GM18858 (cell line): ENCODE measurements around the gene SPCS3.
A peak's percentile ranks its signal among the peaks of the same experiment; 100 is the strongest.
"Not testable (repeated sequence)": the region's sequence is repeated elsewhere in the genome, so short reads cannot be mapped to it uniquely, and the experiment has no call there.

ENCODE experiments used
- ATAC-seq: cut with Tn5 transposase; IDR thresholded peaks from one replicate; pipeline ENCODE4 v1.9.1; 2021; ENCODE audit not compliant: unreplicated experiment

Gene SPCS3

GRCh38 chr4:176319704-176320339, at the start of gene SPCS3:
TSS of gene SPCS3 (plus strand) at chr4:176319966. CDS start at chr4:176320077, 111 bp downstream.
- peak; percentile 86 for ATAC-seq

- ATAC-seq, result no peak
These were observed 49.1 kb upstream of the SPCS3 start for GRCh38 chr4:176270669-176271068.

GRCh38 chr4:176271749-176272148, 48.0 kb upstream of the SPCS3 start:
- ATAC-seq, result no peak

DNA sequence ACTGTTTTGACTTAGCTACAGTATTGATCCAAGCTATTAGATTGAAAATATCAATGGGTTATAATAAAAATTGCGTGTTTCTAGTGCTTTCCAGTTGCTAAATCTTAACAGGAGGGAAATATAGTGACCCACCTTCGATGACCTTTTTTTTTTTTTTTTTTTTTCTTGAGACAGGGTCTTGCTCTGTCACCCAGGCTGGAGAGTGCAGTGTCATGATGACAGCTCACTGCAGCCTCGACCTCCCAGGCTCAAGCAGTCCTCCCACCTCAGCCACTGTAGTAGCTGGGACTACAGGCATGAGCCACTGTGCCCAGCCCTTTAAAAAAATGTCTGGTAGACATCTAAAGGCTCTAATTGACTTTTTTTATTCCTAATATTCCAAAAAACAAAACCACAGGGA, 47.0 kb upstream of the SPCS3 start:
- ATAC-seq, result no peak

DNA sequence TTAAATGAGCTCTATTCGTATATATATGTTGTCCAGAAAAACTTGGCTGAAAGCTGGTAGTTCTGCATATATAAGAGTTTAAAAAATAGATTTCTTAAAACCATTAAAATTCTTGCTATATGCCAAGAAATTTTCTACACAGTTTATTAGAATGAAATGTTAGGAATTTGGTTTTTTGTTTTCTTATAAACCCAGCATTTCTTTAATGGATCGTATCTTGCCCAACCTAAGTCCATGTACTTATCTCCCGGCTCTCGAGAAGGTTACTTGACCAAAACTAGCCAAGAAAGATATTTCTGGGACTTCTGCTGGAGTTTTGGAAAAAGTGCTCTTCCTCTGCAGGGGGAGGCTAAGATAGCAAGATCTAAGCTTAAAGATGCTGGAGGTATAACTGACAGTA, 46.0 kb upstream of the SPCS3 start:
- no peak for ATAC-seq

DNA sequence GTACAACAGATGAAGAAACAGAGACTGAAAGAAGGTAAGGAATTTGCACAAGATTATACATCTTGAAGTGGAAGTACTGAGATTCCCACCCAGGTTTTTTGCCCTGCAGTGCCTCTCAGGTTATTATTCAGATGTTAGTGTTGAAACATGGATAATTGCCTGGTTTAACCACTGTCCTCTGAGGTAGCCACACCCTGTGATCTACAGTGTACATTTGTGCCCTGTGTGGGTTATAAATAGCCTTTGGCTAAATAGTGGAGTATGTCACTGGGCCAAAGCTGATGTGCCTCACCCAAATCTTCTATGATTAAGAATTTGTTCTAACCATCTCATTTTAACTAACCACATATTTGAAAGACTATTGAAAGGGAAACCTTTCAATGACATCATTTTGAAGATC, 45.3 kb upstream of the SPCS3 start:
- no peak for ATAC-seq

GRCh38 chr4:176276710-176277109, 43.1 kb upstream of the SPCS3 start:
- ATAC-seq, result no peak

DNA sequence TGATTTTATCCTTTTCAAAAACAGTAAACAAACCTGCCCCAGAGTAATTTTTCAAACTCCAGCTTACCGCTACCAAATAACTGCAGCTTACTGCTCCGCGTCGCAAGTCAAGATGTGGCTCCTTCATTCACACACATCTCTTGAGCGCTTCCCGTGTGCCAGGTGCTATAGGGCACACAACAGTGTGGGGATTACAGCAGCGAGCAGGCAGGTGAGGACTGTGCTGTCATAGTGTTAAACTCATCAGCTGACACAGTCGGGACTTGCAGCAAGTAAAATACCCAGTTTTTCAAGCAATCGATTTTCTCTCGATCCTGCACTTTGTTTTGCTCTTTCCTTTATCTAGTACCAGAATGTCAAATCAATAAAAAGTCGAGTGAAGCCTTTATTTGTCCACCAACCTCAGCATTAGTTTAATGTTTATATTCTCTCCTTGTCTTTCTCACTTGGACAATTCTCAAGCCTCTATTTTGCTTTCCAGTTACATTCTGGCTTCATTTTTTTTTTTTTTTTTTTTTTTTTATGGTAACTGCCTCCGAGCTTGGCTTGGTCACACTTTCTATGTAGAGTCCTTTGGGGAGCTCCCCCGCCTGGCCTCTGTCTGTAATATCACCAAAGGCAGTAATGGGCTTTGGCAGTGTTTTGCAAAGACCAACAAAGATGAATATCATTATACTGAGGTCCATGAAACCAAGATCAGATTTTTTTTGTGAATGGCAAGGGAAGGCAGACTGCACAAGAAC, 42.4 kb upstream of the SPCS3 start:
- peak; percentile 85 for ATAC-seq

GRCh38 chr4:176279560-176279959, 40.2 kb upstream of the SPCS3 start:
- not testable (repeated sequence) for ATAC-seq

DNA sequence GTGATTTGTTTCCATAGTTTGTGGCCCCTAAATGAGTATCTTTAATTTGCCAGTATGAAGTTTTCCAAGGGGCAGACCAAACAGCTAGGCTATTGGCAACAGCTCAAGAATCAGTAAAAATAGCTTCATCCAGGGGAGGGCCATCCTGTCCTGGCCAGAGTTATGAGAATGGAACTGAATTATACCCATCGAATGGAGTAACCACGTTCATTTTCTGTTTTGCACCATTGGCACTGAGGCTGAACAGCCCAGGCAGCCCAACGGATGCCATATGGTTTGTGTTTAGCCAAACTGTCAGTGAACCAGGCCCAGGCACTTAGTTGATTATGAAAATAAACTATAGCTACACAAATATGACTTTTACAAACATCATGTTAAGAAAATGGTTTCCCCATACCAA, 33.0 kb upstream of the SPCS3 start:
- ATAC-seq, result no peak

- ATAC-seq, result no peak
These were observed 32.2 kb upstream of the SPCS3 start for GRCh38 chr4:176287546-176287945.

GRCh38 chr4:176288020-176288419, 31.7 kb upstream of the SPCS3 start:
- ATAC-seq, result no peak

DNA sequence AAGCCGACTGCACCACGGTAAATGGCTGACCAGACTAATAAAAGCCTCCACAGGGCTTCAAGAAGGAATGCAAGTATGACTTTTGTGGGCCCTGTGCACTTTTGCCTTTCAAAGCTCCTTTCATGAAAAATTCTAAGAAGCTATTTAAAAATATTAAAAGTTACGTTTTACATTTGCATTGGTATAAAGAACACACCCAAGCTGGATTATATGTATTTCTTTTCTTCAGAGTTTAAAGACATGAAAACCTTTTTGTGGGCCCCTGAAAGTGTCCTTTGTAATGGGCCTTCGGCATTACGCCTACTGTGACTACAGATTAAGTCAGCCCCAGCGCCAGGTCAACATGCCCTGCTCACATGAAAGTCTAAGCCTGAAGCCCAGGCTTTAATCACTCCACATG, 30.2 kb upstream of the SPCS3 start:
- ATAC-seq, result no peak

- ATAC-seq, result no peak
These were observed 29.2 kb upstream of the SPCS3 start for GRCh38 chr4:176290520-176290919.

DNA sequence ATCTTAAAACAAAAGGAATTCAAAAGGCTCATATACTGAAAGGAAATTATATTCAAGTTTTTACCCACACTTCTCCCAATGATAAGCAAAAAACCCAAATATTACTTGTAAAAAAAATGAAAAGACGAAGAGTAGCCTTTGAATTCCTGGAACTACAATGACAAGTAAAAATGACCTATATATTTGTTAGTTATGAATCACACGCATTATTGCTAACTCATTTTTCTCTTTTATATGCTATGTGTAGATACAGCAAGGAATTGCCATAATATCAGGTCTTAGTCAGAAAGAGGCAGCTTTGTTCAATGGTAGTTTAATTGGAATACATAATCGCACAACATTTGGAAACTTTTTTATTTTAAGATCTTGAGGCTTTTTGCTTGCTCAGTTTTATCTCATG, 28.0 kb upstream of the SPCS3 start:
- ATAC-seq, result no peak

- no peak for ATAC-seq
These were observed 26.8 kb upstream of the SPCS3 start for GRCh38 chr4:176292920-176293319.

DNA sequence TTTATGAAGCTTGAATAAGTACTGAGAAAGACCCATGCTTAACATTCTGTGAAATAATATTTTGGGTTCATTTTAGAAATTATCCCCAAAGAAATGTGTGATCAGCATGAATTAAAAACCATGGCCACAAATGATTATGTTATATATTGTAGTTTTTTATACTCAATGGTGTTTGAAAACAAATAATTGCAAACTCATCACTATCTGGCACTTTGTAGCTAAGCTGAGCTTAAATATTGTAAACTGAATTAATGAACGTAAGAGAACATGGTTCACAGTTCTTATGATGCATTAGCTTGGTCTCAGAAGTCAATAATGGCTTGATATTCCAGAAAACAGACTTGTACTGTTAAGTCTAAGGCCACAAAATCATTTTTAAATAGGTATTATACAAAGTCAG, 26.1 kb upstream of the SPCS3 start:
- ATAC-seq, result no peak

- not testable (repeated sequence) for ATAC-seq
These were observed 23.9 kb upstream of the SPCS3 start for GRCh38 chr4:176295907-176296306.

GRCh38 chr4:176298664-176299063, 21.1 kb upstream of the SPCS3 start:
- ATAC-seq, result no peak

DNA sequence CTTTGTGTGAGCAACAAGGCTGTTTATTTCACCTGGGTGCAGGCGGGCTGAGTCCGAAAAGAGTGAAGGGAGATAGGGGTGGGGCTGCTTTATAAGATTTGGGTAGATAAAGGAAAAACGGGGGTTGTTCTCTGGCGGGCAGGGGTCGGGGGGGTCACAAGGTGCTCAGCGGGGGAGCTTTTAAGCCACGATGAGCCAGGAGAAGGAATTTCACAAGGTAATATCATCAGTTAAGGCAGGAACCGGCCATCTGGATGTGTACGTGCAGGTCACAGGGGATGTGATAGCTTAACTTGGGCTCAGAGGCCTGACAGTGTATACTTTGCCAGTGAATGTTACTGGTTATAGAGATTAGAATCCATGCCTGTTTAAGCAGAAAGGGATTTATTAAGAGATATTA, 19.7 kb upstream of the SPCS3 start:
- ATAC-seq, result no peak

DNA sequence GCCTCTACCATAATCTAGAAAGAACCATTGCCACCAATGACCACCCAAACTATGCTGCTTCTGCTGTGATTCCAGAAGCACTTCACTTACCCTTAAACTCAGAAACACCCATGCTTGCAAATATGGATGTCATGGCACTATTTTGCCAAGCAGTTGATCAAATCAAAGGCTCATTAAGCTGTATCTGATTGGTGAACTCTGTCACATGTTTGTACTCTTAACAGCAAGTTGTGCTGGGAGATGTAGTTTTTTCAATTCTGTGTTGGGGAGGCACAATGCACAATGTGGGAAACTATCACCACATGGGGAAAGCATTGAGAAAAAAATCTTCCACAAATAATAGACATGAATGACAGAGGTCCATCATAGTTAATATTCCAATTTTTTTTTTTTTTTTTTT, 19.2 kb upstream of the SPCS3 start:
- ATAC-seq, result no peak
